Lower leg skin (tissue), 4 donors: ENCODE measurements around the gene THRSP. TPM values are rescaled to one million over a fixed set of nuclear protein-coding genes. Genes with fewer than 3 reads are reported as not detected.
"Not testable (repeated sequence)": the region's sequence is repeated elsewhere in the genome, so short reads cannot be mapped to it uniquely, and the experiment has no call there.

Experiments used
- DNase-seq, 2 donors: peaks; one replicate each; pipeline ENCODE4 v3.0.0-alpha.2; 2019; ENCODE audit warnings: low spot score in 2 of 2
- H3K4me3 ChIP-seq: fragments of 200-600 bp; sonication (generic); 2 replicates; pipeline ENCODE4 v1.5.1; 2017; ENCODE audit warnings: mild to moderate bottlenecking, low read depth; ENCODE audit not compliant: poor library complexity, severe bottlenecking
- POLR2A ChIP-seq, 2 donors: fragments of 450-650 bp; IDR thresholded peaks; one replicate each; pipeline ENCODE4 v1.6.1; 2016 to 2017; ENCODE audit warnings: antibody characterized with exemption in 2 of 2, mild to moderate bottlenecking in 1 of 2, moderate library complexity in 1 of 2
- WGBS, 2 donors: methylation state at CpG; one replicate each; pipeline ENCODE4 v1.1.5; 2018; 5-methylcytosine and 5-hydroxymethylcytosine counted together
- intact Hi-C: fragments of 100-400 bp; cut with DNase I; formaldehyde crosslinking; loops from one replicate; pipeline ENCODE4 v1.15.0; 2023; ENCODE audit warnings: low total_unique reads
- total RNA-seq, 4 donors: library from RNA; depleted of rRNA; stranded (reverse); fragments of >200 nt; gene quantifications; one replicate each; pipeline ENCODE4 v1.1.0, GENCODE V29; 2016
- TF ChIP-seq, protein P1 (sequence below), 3 donors: fragments of 450-650 bp; IDR thresholded peaks; one replicate each; pipeline ENCODE4 v1.5.1; 2016; ENCODE audit warnings: antibody characterized with exemption in 3 of 3, mild to moderate bottlenecking in 3 of 3, moderate library complexity in 2 of 3

Gene THRSP
- total RNA-seq, 4 donors from 2014 or later, result 0.30 to 115 (median 39.2) TPM

DNA sequence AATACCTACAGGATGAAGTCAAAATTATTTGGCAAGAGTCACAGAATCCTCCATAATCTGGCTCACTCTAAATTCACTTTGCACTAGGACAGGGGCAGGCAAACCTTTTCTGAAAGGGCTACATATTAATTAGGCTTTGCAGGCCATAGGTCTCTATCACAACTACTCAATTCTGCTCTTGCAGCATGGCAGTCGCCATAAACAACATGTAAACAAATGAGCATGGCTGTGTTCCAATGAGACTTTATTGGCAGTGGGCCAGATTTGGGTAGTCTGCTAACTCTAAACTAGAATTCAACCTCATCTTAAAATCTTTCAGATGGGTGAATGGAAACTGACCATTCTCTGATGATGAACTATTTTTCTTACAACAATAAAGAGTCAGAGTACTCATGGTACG is 5.8 kb downstream of the THRSP start:
- H3K4me3 ChIP-seq, result no peak overlapping the region
- no peak for DNase-seq
- WGBS, 2 donors, result 38 to 59% methylated on average over 2 of the region's 2 CpGs
- intact Hi-C loops, result no loop called here
- TF ChIP-seq POLR2A (IDR thresholded peaks at IDR 0.05), result no peak
- TF ChIP-seq, protein P1, sequence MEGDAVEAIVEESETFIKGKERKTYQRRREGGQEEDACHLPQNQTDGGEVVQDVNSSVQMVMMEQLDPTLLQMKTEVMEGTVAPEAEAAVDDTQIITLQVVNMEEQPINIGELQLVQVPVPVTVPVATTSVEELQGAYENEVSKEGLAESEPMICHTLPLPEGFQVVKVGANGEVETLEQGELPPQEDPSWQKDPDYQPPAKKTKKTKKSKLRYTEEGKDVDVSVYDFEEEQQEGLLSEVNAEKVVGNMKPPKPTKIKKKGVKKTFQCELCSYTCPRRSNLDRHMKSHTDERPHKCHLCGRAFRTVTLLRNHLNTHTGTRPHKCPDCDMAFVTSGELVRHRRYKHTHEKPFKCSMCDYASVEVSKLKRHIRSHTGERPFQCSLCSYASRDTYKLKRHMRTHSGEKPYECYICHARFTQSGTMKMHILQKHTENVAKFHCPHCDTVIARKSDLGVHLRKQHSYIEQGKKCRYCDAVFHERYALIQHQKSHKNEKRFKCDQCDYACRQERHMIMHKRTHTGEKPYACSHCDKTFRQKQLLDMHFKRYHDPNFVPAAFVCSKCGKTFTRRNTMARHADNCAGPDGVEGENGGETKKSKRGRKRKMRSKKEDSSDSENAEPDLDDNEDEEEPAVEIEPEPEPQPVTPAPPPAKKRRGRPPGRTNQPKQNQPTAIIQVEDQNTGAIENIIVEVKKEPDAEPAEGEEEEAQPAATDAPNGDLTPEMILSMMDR (IDR thresholded peaks at IDR 0.05), result no peak

DNA sequence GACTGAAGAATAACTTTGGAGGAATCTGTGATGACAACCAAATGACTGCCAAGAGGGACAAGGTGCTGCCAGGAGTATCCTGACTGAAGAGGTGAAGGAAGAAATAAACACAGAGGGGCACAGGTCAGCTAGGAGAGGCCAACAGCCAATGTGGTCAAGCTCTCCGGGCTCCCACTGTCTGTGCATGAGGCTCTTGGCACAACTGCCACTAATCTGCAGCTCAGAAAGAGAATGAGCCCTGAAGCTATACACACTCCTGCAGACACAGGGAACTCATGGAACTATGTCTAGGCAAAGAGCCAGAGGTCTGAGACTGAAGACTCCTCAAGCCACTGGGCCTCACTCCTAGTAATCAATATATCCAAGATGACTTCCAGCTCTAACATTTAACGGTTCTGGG is 7.0 kb downstream of the THRSP start:
- 64 to 77% methylated on average over 2 of the region's 2 CpGs for WGBS, 2 donors
- DNase-seq, result no peak
- intact Hi-C loops, result no loop called here
- no peak for TF ChIP-seq POLR2A (IDR thresholded peaks at IDR 0.05)
- TF ChIP-seq, protein P1 (IDR thresholded peaks at IDR 0.05), result no peak
- no peak overlapping the region for H3K4me3 ChIP-seq

DNA sequence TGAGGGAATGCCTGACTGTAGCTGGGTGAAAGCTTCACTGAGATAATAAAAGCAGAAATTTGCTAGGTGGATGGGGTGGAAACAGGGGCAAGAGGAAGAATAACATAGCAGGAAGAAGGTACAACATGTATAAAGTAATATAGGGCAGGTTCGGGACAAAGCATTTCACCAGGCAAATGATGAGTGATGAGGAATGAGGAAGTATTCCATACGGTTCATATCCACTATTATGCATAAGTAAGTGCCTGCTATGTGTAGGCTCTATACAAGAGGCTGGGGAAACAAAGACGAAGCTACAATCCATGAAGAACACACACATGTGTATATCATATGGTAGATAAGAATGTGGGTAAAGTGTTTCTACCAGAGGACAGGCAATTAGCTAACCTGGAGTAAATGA is 8.1 kb downstream of the THRSP start:
- no peak for TF ChIP-seq POLR2A (IDR thresholded peaks at IDR 0.05)
- TF ChIP-seq, protein P1 (IDR thresholded peaks at IDR 0.05), result no peak
- WGBS, 2 donors, result 70 to 78% methylated on average over 3 of the region's 3 CpGs
- no peak overlapping the region for H3K4me3 ChIP-seq
- intact Hi-C loops, result no loop called here
- no peak for DNase-seq

DNA sequence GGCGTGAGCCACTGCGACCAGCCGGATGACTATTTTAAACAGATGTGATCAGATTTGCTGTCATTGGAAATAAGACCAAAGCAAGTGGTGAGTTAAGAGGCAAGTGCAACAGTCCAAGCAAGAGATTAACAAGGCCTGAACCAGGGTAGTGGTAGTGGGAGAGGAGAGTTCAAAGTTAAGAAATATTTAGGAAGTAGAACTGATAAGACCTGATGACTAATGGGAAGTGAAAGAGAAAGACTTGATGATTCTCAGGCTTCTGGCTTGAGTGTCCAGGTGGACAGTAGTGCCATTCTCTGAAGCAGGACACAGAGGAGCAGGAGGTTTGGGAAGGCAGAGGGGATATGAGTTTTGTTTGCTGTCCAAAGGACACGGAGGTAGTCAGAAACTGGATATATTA is 8.8 kb downstream of the THRSP start:
- no peak for TF ChIP-seq POLR2A (IDR thresholded peaks at IDR 0.05)
- TF ChIP-seq, protein P1 (IDR thresholded peaks at IDR 0.05), result no peak
- no peak for DNase-seq
- intact Hi-C loops, result no loop called here
- H3K4me3 ChIP-seq, result no peak overlapping the region
- WGBS, 2 donors, result 91% methylated on average over 4 of the region's 4 CpGs

DNA sequence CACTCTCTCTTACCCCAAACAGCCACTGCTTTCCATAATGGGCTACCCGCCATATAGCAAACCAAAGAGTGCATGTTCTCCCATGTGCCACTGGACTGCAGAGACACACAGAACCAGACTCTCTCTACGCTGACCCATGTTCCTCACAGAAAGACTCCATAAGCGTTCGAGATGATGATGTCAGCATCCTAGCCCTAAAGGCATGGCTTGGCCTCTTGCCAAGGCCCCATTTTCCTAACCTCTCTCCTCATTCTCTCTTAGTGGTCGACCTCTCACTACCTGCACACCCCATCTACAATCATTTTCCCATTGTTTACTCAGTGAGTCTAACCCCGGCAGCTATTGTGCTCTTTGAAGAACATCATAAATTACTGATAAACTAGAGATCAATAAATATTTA is 11.1 kb downstream of the THRSP start:
- DNase-seq, result no peak
- whole genome bisulfite sequencing, 2 donors, result 74 to 75% methylated on average over 6 of the region's 6 CpGs
- TF ChIP-seq, protein P1 (IDR thresholded peaks at IDR 0.05), result no peak
- no peak for TF ChIP-seq POLR2A (IDR thresholded peaks at IDR 0.05)
- intact Hi-C loops, result no loop called here
- no peak overlapping the region for H3K4me3 ChIP-seq

DNA sequence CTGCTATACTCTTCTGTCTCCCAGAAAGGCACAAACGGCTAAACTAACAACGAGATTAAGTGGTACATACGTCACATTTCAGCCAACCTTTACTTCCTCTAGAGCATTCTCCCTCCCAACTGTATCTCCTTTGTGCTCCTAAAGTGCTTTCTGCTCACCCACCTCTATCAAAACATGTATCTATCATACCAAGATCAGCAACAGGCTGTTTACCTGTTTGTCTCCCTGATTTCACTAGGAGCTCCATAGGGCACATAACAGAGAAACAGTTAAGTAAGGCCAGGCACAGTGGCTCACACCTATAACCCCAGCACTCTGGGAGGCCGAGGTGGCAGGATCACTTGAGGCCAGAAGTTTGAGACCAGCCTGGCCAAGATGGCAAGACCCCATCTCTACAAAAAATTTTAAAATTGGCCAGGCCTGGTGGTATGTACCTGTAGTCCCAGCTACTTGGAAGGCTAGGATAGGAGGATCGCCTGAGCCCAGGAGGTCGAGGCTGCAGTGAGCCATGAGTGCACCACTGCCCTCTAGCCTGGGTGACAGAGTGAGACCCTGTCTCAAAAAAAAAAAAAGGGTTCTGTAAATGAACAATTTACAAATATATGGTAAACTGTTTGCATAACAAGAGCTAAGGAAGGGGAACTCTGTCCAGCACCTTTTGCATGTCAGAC is 13.2 kb downstream of the THRSP start:
- H3K4me3 ChIP-seq, result no peak overlapping the region
- intact Hi-C loops, result no loop called here
- DNase-seq, result no peak
- TF ChIP-seq POLR2A (IDR thresholded peaks at IDR 0.05), result no peak
- TF ChIP-seq, protein P1 (IDR thresholded peaks at IDR 0.05), result no peak
- 77 to 85% methylated on average over 6 of the region's 6 CpGs for WGBS, 2 donors

DNA sequence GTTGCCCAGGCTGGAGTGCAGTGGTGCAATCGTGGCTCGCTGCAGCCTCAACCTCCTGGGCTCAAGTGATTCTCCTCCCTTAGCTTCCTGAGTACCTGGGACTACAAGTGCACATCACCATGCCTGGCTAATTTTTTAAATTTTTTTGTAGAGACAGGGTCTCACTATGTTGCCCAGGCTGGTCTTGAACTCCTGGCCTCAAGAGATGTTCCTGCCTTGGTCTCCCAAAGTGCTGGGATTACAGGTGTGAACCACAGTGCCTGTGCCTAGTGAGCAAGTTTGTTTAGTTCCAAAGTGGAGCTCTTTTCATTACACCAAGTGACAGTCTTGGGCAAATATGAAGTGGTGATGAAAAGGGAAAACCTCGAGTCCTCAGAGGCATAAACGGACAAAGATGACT is 13.9 kb downstream of the THRSP start:
- intact Hi-C loops, H3K4me3 ChIP-seq, DNase-seq: not testable (repeated sequence)
- WGBS, 2 donors, result 83 to 90% methylated on average over 4 of the region's 4 CpGs
